Measurements from ENCODE around the gene HES2. TPM values are rescaled to one million over a fixed set of nuclear protein-coding genes. Genes with fewer than 3 reads are reported as not detected.
A peak's percentile ranks its signal among the peaks of the same experiment; 100 is the strongest.

HES2 gene
- total RNA-seq, 1 experiment from 2014 or later, result 1.2 TPM

GRCh38 chr1:6391951-6392808, 27.5 kb downstream of the HES2 start:
- H3K56ac ChIP-seq (ENCODE audit: insufficient read length, low read depth, low read length), result no peak overlapping the region
- no peak overlapping the region for H3K14ac ChIP-seq (ENCODE audit: insufficient read depth, low read length)
- H2BK5ac ChIP-seq (ENCODE audit: insufficient read length, low read length), result no peak overlapping the region
- H3K27me3 ChIP-seq (ENCODE audit: insufficient read depth, low read length), result no peaks in the 10 kb centered on the region
- WGBS (ENCODE audit: extremely low coverage, insufficient read length, low lambda C conversion rate), result no CpG with 5 or more reads among the region's 16 CpGs
- DNase-seq, result no peak
- no peak overlapping the region for H2AFZ ChIP-seq (ENCODE audit: low read length)
- no peak overlapping the region for H4K5ac ChIP-seq (ENCODE audit: insufficient read length, low read depth, low read length)
- no peak overlapping the region for H2BK15ac ChIP-seq (ENCODE audit: low read depth, low read length)
- no peak overlapping the region for H3K18ac ChIP-seq (ENCODE audit: insufficient read length, low read depth, low read length)
- Mint-ChIP-seq H3K27ac (0 out of 7 replicates have a peak overlapping the region, but pooled peaks of 1 of the 3 experiments have one; percentile 28), H3K4me3 (peak overlapping the region; percentile 81 to 91), H3K4me1 (peaks cover 18 to 19% of the 10 kb centered on the region in 2 experiments), H3K36me3 (ENCODE audit: insufficient read depth in 1 of 3, low read depth in 3 of 3) (peaks cover 5 to 15% (median 15%) of the 10 kb centered on the region in 3 experiments), H3K27me3 (ENCODE audit: low read depth) (peaks cover 13% of the 10 kb centered on the region), H3K9me3 (no peaks in the 10 kb centered on the region)
- H3K4me1 ChIP-seq (ENCODE audit: insufficient read depth, low read length), result no peaks in the 10 kb centered on the region; the same call in 1 of the 2 replicates
- peak overlapping the region; percentile 56 for H3K9ac ChIP-seq (ENCODE audit: extremely low read depth, insufficient read length, low read length)
- no peak overlapping the region for H4K91ac ChIP-seq (ENCODE audit: insufficient read length, low read depth, low read length)
- H3K23me2 ChIP-seq (ENCODE audit: insufficient read length, low read depth, low read length, poor library complexity, severe bottlenecking), result peaks cover 11% of the 10 kb centered on the region
- no peak overlapping the region for H2BK120ac ChIP-seq (ENCODE audit: low read depth, low read length, poor library complexity, severe bottlenecking)
- H3K79me1 ChIP-seq (ENCODE audit: insufficient read depth, low read depth, low read length, poor library complexity, severe bottlenecking), result peaks cover 2% of the 10 kb centered on the region
- H3K27ac ChIP-seq (ENCODE audit: insufficient read length, low read depth, low read length), result no peak overlapping the region
- H3K23ac ChIP-seq (ENCODE audit: insufficient read length, low read depth, low read length), result no peak overlapping the region
- H4K20me1 ChIP-seq (ENCODE audit: control insufficient read depth, insufficient read depth, insufficient read length), result no peaks in the 10 kb centered on the region
- H2BK20ac ChIP-seq (ENCODE audit: low read depth, low read length, poor library complexity, severe bottlenecking), result no peak overlapping the region
- peak overlapping the region; percentile 80 for H3K4me2 ChIP-seq (ENCODE audit: insufficient read depth, insufficient read length, low read length)
- H4K8ac ChIP-seq (replicated peaks; ENCODE audit: insufficient read length, low read depth, low read length), result no peak overlapping the region
- H3K9me3 ChIP-seq (ENCODE audit: control insufficient read depth, low read depth, low read length), result no peaks in the 10 kb centered on the region
- no peak overlapping the region for H3T11ph ChIP-seq (ENCODE audit: low read length)
- TF ChIP-seq, protein P1, sequence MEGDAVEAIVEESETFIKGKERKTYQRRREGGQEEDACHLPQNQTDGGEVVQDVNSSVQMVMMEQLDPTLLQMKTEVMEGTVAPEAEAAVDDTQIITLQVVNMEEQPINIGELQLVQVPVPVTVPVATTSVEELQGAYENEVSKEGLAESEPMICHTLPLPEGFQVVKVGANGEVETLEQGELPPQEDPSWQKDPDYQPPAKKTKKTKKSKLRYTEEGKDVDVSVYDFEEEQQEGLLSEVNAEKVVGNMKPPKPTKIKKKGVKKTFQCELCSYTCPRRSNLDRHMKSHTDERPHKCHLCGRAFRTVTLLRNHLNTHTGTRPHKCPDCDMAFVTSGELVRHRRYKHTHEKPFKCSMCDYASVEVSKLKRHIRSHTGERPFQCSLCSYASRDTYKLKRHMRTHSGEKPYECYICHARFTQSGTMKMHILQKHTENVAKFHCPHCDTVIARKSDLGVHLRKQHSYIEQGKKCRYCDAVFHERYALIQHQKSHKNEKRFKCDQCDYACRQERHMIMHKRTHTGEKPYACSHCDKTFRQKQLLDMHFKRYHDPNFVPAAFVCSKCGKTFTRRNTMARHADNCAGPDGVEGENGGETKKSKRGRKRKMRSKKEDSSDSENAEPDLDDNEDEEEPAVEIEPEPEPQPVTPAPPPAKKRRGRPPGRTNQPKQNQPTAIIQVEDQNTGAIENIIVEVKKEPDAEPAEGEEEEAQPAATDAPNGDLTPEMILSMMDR (conservative IDR thresholded peaks at IDR 0.05), result no peak
- H2BK12ac ChIP-seq (ENCODE audit: insufficient read length, low read depth, low read length), result no peak overlapping the region
- H2AK5ac ChIP-seq (ENCODE audit: insufficient read length, low read length), result no peak overlapping the region
- H3K4ac ChIP-seq (ENCODE audit: low read depth, low read length), result no peak overlapping the region
- H3K79me2 ChIP-seq (ENCODE audit: insufficient read depth, low read length), result peaks cover 20% of the 10 kb centered on the region; the same call in 1 of the 2 replicates
